ENCODE results near the gene ACAT2.

The ACAT2 gene

DNA sequence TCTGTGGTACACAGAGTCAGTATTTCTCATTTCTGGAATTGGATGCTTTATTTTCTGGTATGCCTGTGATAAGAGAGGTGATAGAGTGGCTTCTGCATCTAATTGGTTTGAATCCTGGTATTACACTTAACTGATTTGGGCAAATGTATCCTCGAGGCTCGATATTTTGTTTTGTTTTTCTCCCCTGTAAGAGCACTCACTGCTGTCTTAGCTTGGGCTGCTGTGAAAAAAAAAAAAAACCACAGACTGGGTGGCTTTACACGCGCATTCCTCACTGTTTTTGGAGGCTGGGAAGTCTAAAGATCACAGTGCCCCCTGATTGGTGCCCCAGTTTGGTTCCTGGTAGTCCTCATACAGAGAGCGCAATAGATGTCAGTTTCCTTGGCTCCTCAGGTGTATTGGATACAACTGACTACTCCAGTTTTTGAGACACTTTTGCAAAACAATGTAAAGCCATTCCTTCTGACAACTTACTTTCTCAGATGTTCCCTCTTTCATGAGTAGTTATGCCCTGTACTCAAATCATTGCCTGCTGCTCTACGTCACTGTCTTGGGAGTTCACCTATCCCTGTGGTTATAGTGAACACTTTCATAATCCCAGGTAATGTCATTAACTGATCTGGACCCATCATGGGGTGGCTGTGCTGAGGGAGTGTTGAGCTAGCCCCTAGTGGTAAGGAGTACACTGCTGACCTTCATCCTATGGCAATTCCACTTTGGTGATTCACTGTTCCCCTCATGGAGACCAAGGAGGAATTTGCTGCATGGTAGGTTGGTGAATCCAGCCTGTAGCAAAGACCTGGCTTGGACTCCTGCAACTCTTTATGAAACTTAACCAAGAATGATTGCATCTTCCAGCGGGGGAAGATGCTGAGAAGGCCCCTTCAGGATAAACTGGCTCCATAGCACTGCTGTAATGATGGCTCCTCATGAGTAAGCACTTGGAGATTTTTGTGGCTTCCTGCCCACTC, 3.5 kb upstream of the ACAT2 start (continued):
- TF ChIP-seq ZBTB21 (tag by site-specific recombination; IDR thresholded peaks at IDR 0.05): no peak
- no peak for TF ChIP-seq ZFP41 (tag by site-specific recombination; IDR thresholded peaks at IDR 0.05; ENCODE audit: borderline replicate concordance)
- TF ChIP-seq, protein P1, sequence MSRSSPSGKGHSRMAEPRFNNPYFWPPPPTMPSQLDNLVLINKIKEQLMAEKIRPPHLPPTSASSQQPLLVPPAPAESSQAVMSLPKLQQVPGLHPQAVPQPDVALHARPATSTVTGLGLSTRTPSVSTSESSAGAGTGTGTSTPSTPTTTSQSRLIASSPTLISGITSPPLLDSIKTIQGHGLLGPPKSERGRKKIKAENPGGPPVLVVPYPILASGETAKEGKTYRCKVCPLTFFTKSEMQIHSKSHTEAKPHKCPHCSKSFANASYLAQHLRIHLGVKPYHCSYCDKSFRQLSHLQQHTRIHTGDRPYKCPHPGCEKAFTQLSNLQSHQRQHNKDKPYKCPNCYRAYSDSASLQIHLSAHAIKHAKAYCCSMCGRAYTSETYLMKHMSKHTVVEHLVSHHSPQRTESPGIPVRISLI (tag by site-specific recombination; IDR thresholded peaks at IDR 0.05): no peak
- no peak for TF ChIP-seq ZBTB7A (tag by site-specific recombination; IDR thresholded peaks at IDR 0.05; ENCODE audit: low read depth)
- TF ChIP-seq SALL2 (tag by site-specific recombination; IDR thresholded peaks at IDR 0.05; ENCODE audit: borderline replicate concordance): no peak
- TF ChIP-seq, protein P2, sequence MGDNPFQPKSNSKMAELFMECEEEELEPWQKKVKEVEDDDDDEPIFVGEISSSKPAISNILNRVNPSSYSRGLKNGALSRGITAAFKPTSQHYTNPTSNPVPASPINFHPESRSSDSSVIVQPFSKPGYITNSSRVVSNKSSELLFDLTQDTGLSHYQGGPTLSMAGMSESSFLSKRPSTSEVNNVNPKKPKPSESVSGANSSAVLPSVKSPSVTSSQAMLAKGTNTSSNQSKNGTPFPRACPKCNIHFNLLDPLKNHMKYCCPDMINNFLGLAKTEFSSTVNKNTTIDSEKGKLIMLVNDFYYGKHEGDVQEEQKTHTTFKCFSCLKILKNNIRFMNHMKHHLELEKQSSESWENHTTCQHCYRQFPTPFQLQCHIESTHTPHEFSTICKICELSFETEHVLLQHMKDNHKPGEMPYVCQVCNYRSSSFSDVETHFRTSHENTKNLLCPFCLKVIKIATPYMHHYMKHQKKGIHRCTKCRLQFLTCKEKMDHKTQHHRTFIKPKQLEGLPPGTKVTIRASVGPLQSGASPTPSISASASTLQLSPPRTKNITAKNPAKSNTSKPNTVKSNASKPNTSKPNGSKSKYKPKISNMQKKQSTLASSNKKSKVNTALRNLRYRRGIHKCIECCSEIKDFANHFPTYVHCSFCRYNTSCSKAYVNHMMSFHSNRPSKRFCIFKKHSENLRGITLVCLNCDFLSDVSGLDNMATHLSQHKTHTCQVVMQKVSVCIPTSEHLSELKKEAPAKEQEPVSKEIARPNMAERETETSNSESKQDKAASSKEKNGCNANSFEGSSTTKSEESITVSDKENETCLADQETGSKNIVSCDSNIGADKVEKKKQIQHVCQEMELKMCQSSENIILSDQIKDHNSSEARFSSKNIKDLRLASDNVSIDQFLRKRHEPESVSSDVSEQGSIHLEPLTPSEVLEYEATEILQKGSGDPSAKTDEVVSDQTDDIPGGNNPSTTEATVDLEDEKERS (tag by site-specific recombination; IDR thresholded peaks at IDR 0.05): no peak
- no peak for TF ChIP-seq ZNF501 (tag by site-specific recombination; IDR thresholded peaks at IDR 0.05)
- TF ChIP-seq ZNF600 (tag by site-specific recombination; IDR thresholded peaks at IDR 0.05): peak; percentile 87
- TF ChIP-seq, protein P3, sequence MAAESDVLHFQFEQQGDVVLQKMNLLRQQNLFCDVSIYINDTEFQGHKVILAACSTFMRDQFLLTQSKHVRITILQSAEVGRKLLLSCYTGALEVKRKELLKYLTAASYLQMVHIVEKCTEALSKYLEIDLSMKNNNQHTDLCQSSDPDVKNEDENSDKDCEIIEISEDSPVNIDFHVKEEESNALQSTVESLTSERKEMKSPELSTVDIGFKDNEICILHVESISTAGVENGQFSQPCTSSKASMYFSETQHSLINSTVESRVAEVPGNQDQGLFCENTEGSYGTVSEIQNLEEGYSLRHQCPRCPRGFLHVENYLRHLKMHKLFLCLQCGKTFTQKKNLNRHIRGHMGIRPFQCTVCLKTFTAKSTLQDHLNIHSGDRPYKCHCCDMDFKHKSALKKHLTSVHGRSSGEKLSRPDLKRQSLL (tag by site-specific recombination; IDR thresholded peaks at IDR 0.05): 0 out of 2 replicates have a peak, but pooled peaks have one; percentile 34

DNA sequence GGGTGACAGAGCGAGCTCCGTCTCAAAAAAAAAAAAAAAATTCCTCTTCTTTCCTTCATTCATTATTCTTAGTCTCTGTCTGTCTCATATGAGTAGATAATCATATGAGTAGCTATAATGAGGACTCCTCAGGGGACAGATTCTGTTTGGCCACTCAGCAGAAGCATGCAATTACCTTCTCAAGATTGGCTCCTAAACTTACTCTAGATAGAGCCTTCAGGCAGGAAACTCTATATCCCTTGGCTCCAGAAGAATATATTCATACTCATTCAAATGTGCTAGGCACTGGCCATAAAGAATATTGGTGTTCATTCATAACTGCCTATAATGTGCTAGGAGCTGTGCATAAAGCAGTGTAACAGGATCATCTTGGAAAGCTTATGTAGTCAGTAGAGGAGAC, 2.2 kb upstream of the ACAT2 start:
- no peak overlapping the region for H3K27ac ChIP-seq (ENCODE audit: extremely low read depth, low read depth, low read length)
- H3K9me3 ChIP-seq (ENCODE audit: control insufficient read depth, insufficient read depth, low read depth, low read length): no peaks in the 10 kb centered on the region
- CTCF ChIA-PET: interaction anchor here (0.8 kb wide), 1 partner anchor 39 kb away, joined by 3 read pairs; no protein-coding TSS in a partner anchor
- no peaks in the 10 kb centered on the region for H3K4me1 ChIP-seq (ENCODE audit: control insufficient read depth, insufficient read depth, low read length)
- H3K36me3 ChIP-seq (ENCODE audit: control insufficient read depth in 2 of 2, insufficient read depth in 1 of 2, low read length in 2 of 2): peaks cover 12 to 60% of the 10 kb centered on the region in 2 experiments
- no peak overlapping the region for H3K4me3 ChIP-seq (ENCODE audit: low read depth, low read length)
- POLR2A ChIA-PET: interaction anchor here (1.3 to 6.3 kb wide), 3 partner anchors 30 to 66 kb away, joined by 3 to 88 read pairs (median 68); partner anchors contain the start of genes MRPL18, SOD2, TCP1 and WTAP
- TF ChIP-seq SP7 (tag by site-specific recombination; IDR thresholded peaks at IDR 0.05) (peak; percentile 91), KLF10 (tag by site-specific recombination; IDR thresholded peaks at IDR 0.05) (no peak), HOXA7 (CRISPR knock-in tag; IDR thresholded peaks at IDR 0.05; ENCODE audit: borderline replicate concordance) (no peak), ZEB2 (tag by site-specific recombination; IDR thresholded peaks at IDR 0.05) (peak; percentile 58; the same call in 1 of the 2 replicates), OSR2 (tag by site-specific recombination; IDR thresholded peaks at IDR 0.05) (peak; percentile 79), GLIS2 (tag by site-specific recombination; IDR thresholded peaks at IDR 0.05) (no peak), KLF7 (tag by site-specific recombination; IDR thresholded peaks at IDR 0.05; ENCODE audit: borderline replicate concordance) (no peak), SALL2 (tag by site-specific recombination; IDR thresholded peaks at IDR 0.05; ENCODE audit: borderline replicate concordance) (no peak), EGR2 (tag by site-specific recombination; IDR thresholded peaks at IDR 0.05; ENCODE audit: low read depth) (no peak)
- TF ChIP-seq, protein P4, sequence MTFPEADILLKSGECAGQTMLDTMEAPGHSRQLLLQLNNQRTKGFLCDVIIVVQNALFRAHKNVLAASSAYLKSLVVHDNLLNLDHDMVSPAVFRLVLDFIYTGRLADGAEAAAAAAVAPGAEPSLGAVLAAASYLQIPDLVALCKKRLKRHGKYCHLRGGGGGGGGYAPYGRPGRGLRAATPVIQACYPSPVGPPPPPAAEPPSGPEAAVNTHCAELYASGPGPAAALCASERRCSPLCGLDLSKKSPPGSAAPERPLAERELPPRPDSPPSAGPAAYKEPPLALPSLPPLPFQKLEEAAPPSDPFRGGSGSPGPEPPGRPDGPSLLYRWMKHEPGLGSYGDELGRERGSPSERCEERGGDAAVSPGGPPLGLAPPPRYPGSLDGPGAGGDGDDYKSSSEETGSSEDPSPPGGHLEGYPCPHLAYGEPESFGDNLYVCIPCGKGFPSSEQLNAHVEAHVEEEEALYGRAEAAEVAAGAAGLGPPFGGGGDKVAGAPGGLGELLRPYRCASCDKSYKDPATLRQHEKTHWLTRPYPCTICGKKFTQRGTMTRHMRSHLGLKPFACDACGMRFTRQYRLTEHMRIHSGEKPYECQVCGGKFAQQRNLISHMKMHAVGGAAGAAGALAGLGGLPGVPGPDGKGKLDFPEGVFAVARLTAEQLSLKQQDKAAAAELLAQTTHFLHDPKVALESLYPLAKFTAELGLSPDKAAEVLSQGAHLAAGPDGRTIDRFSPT (tag by site-specific recombination; IDR thresholded peaks at IDR 0.05): no peak
- TF ChIP-seq, protein P5, sequence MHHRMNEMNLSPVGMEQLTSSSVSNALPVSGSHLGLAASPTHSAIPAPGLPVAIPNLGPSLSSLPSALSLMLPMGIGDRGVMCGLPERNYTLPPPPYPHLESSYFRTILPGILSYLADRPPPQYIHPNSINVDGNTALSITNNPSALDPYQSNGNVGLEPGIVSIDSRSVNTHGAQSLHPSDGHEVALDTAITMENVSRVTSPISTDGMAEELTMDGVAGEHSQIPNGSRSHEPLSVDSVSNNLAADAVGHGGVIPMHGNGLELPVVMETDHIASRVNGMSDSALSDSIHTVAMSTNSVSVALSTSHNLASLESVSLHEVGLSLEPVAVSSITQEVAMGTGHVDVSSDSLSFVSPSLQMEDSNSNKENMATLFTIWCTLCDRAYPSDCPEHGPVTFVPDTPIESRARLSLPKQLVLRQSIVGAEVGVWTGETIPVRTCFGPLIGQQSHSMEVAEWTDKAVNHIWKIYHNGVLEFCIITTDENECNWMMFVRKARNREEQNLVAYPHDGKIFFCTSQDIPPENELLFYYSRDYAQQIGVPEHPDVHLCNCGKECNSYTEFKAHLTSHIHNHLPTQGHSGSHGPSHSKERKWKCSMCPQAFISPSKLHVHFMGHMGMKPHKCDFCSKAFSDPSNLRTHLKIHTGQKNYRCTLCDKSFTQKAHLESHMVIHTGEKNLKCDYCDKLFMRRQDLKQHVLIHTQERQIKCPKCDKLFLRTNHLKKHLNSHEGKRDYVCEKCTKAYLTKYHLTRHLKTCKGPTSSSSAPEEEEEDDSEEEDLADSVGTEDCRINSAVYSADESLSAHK (tag by site-specific recombination; IDR thresholded peaks at IDR 0.05): no peak
- TF ChIP-seq, protein P6, sequence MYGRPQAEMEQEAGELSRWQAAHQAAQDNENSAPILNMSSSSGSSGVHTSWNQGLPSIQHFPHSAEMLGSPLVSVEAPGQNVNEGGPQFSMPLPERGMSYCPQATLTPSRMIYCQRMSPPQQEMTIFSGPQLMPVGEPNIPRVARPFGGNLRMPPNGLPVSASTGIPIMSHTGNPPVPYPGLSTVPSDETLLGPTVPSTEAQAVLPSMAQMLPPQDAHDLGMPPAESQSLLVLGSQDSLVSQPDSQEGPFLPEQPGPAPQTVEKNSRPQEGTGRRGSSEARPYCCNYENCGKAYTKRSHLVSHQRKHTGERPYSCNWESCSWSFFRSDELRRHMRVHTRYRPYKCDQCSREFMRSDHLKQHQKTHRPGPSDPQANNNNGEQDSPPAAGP (tag by site-specific recombination; IDR thresholded peaks at IDR 0.05): no peak
- TF ChIP-seq, protein P7, sequence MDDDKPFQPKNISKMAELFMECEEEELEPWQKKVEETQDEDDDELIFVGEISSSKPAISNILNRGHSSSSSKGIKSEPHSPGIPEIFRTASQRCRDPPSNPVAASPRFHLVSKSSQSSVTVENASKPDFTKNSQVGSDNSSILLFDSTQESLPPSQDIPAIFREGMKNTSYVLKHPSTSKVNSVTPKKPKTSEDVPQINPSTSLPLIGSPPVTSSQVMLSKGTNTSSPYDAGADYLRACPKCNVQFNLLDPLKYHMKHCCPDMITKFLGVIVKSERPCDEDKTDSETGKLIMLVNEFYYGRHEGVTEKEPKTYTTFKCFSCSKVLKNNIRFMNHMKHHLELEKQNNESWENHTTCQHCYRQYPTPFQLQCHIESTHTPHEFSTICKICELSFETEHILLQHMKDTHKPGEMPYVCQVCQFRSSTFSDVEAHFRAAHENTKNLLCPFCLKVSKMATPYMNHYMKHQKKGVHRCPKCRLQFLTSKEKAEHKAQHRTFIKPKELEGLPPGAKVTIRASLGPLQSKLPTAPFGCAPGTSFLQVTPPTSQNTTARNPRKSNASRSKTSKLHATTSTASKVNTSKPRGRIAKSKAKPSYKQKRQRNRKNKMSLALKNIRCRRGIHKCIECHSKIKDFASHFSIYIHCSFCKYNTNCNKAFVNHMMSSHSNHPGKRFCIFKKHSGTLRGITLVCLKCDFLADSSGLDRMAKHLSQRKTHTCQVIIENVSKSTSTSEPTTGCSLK (tag by site-specific recombination; IDR thresholded peaks at IDR 0.05): no peak
